Measurements from ENCODE around the gene LGALSL.

GRCh38 chr2:64455545-64455944 is 1.6 kb downstream of the LGALSL start:
- TF ChIP-seq CTCF (IDR thresholded peaks at IDR 0.05) (no peak), POLR2A (IDR thresholded peaks at IDR 0.05) (no peak)
